Measurements from ENCODE around the gene RPS6KA4.

Gene RPS6KA4

DNA sequence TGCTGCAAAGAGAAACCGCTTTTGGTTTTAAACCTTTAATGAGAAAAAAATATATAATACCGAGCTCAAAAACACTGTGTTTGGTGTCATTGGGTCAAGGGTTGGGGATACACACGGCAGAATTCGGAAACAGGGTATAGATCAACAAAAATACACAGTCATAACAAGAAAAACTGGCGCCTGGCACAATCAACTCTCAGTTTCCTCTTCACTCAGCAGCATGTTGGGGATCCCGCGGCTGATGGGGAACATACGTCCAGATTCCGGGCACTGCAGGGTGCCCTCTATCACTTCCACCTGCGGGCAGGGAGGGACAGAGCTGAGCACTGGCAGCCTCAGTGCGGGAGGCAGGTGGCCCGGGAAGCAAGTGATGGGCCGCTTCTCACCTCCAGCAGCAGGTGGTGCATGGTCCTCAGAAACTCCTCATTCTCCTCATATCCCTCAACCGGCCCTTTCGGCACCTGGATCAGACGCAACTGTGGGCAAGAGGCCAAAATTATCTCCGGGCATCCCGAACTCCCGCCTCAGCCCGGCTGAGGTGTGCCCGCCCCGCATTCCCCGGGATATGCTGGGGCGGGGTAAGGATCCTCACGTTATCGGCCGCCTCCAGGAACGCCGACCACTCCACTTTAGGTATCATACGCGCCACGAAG, 42.2 kb upstream of the RPS6KA4 start:
- Histone ChIP-seq H3K27me3 (replicated peaks) (no peaks in the 10 kb centered on the region), H3K27ac (peak overlapping the region; percentile 94), H3K4me3 (ENCODE audit: low read depth, low read length) (peak overlapping the region; percentile 94), H3K36me3 (replicated peaks) (peaks cover 25% of the 10 kb centered on the region)
- TF ChIP-seq, protein P1, sequence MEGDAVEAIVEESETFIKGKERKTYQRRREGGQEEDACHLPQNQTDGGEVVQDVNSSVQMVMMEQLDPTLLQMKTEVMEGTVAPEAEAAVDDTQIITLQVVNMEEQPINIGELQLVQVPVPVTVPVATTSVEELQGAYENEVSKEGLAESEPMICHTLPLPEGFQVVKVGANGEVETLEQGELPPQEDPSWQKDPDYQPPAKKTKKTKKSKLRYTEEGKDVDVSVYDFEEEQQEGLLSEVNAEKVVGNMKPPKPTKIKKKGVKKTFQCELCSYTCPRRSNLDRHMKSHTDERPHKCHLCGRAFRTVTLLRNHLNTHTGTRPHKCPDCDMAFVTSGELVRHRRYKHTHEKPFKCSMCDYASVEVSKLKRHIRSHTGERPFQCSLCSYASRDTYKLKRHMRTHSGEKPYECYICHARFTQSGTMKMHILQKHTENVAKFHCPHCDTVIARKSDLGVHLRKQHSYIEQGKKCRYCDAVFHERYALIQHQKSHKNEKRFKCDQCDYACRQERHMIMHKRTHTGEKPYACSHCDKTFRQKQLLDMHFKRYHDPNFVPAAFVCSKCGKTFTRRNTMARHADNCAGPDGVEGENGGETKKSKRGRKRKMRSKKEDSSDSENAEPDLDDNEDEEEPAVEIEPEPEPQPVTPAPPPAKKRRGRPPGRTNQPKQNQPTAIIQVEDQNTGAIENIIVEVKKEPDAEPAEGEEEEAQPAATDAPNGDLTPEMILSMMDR (IDR thresholded peaks at IDR 0.05; ENCODE audit: low read depth, low read length, missing control alignments) = peak; percentile 20
- in situ Hi-C loops (cut with HindIII; ENCODE audit: low pct_ligation_motif_present, low sequenced_read_pairs) = no loop called here
- no peak for DNase-seq

GRCh38 chr11:64317325-64317960, 41.5 kb upstream of the RPS6KA4 start, which contains the start of gene TRMT112:
TRMT112 (minus strand) TSS chr11:64317559; CDS start chr11:64317526, 33 bp downstream.
- in situ Hi-C loops (cut with HindIII; ENCODE audit: low pct_ligation_motif_present, low sequenced_read_pairs) = no loop called here
- no peaks in the 10 kb centered on the region for H3K27me3 ChIP-seq (replicated peaks)
- TF ChIP-seq, protein P1 (IDR thresholded peaks at IDR 0.05; ENCODE audit: low read depth, low read length, missing control alignments) = no peak
- DNase-seq = peak; percentile 95
- H3K36me3 ChIP-seq (replicated peaks) = peaks cover 30% of the 10 kb centered on the region
- H3K4me3 ChIP-seq (ENCODE audit: low read depth, low read length) = peak within 1 kb of the TSS; percentile 94
- peak within 1 kb of the TSS; percentile 94 for H3K27ac ChIP-seq

- DNase-seq = peak; percentile 94
- Histone ChIP-seq H3K27ac (peak within 1 kb of the TSS; percentile 94), H3K4me3 (ENCODE audit: low read depth, low read length) (peak within 1 kb of the TSS; percentile 94), H3K36me3 (replicated peaks) (peaks cover 34% of the 10 kb centered on the region), H3K27me3 (replicated peaks) (no peaks in the 10 kb centered on the region)
- in situ Hi-C loops (cut with HindIII; ENCODE audit: low pct_ligation_motif_present, low sequenced_read_pairs) = no loop called here
- TF ChIP-seq, protein P1 (IDR thresholded peaks at IDR 0.05; ENCODE audit: low read depth, low read length, missing control alignments) = peak; percentile 32
Observed at GRCh38 chr11:64317961-64318765, 40.8 kb upstream of the RPS6KA4 start, which contains the start of gene PRDX5. PRDX5 (plus strand) TSS chr11:64318121; CDS start chr11:64318216, 95 bp downstream.

GRCh38 chr11:64318766-64319761, 39.9 kb upstream of the RPS6KA4 start:
- Histone ChIP-seq H3K4me3 (ENCODE audit: low read depth, low read length) (peak overlapping the region; percentile 94), H3K27me3 (replicated peaks) (no peaks in the 10 kb centered on the region), H3K36me3 (replicated peaks) (peaks cover 34% of the 10 kb centered on the region), H3K27ac (no peak overlapping the region)
- in situ Hi-C loops (cut with HindIII; ENCODE audit: low pct_ligation_motif_present, low sequenced_read_pairs) = no loop called here
- no peak for DNase-seq
- TF ChIP-seq, protein P1 (IDR thresholded peaks at IDR 0.05; ENCODE audit: low read depth, low read length, missing control alignments) = no peak

DNA sequence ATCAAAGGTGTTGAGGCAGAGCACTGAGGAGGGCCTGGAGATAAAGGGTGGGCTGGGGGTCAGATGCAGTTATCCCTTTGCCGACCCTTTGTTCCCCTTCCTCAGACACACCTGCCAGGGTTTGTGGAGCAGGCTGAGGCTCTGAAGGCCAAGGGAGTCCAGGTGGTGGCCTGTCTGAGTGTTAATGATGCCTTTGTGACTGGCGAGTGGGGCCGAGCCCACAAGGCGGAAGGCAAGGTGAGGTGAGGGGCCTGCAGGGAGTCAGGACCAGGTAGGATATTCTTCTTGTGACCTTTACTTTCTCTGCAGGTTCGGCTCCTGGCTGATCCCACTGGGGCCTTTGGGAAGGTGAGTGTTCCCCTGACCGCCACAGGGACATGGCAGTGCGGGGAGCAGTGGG, 38.4 kb upstream of the RPS6KA4 start:
- TF ChIP-seq, protein P1 (IDR thresholded peaks at IDR 0.05; ENCODE audit: low read depth, low read length, missing control alignments) = no peak
- H3K27me3 ChIP-seq (replicated peaks) = no peaks in the 10 kb centered on the region
- DNase-seq = no peak
- in situ Hi-C loops (cut with HindIII; ENCODE audit: low pct_ligation_motif_present, low sequenced_read_pairs) = no loop called here
- peaks cover 22% of the 10 kb centered on the region for H3K36me3 ChIP-seq (replicated peaks)
- no peak overlapping the region for H3K27ac ChIP-seq
- H3K4me3 ChIP-seq (ENCODE audit: low read depth, low read length) = no peak overlapping the region
